HCT116 (cell line): ENCODE measurements around the gene ELMO2. TPM values are rescaled to one million over a fixed set of nuclear protein-coding genes. Genes with fewer than 3 reads are reported as not detected.

Source experiments
- ATAC-seq: fragments of 200-7000 bp; cut with Tn5 transposase; 2 replicates; pipeline ENCODE4 v1.9.1; 2020; ENCODE audit warnings: mild to moderate bottlenecking, moderate library complexity
- BruUV-seq: library from RNA; stranded (reverse); fragments of 400-500 nt; replicated peaks from 2 replicates; lab custom pipeline; 2021; lab: Mats Ljungman, UMichigan
- CTCF ChIA-PET: fragments of 300-600 bp; sonication (Branson Sonifier 250); formaldehyde crosslinking; loops from one replicate; lab custom pipeline; 2021; ENCODE audit warnings: antibody characterized with exemption; lab: Charles Lee
- POLR2A ChIA-PET: fragments of 300-600, 350-600 bp; sonication (Branson Sonifier 250); formaldehyde crosslinking; loops from one replicate; lab custom pipeline; 2021; ENCODE audit warnings: antibody characterized with exemption; lab: Charles Lee
- RAD21 ChIA-PET, 2 experiments: fragments of 300-600 bp; sonication (Branson Sonifier 250); formaldehyde crosslinking; loops; one replicate each; lab custom pipeline; 2023; ENCODE audit warnings: low total read pairs in 2 of 2; ENCODE audit not compliant: uncharacterized antibody in 2 of 2, unreplicated experiment in 2 of 2, low non-redundant PET in 1 of 2; lab: Charles Lee
- DNase-seq: peaks from one replicate; pipeline ENCODE4 v3.0.0-alpha.2; 2010; ENCODE audit warnings: low read depth, low spot score
- H2AFZ ChIP-seq: fragments of 200-600 bp; shearing (Covaris generic), sonication (generic); 2 replicates; pipeline ENCODE4 v1.6.1; 2017; ENCODE audit warnings: low read depth, mixed run types, mixed read lengths, antibody characterized with exemption, low read length; ENCODE audit not compliant: poor library complexity, severe bottlenecking
- H3K27ac ChIP-seq: 2 replicates; pipeline ENCODE4 v1.5.1; 2012; ENCODE audit warnings: low read depth, low read length
- H3K27me3 ChIP-seq: fragments of 200-600 bp; sonication (generic); 2 replicates; pipeline ENCODE4 v1.6.1; 2016; ENCODE audit warnings: mixed run types, low read length, mixed read lengths; ENCODE audit not compliant: insufficient read depth
- H3K36me3 ChIP-seq, 2 experiments: fragments of 200-500 bp in 1 of 2; fragments of 200-600 bp in 1 of 2; sonication (Bioruptor generic) in 1 of 2; sonication (generic) in 1 of 2; 2 replicates each; pipeline versions ENCODE4 v1.5.1 to v1.6.1; 2014 to 2016; ENCODE audit warnings: low read length in 2 of 2, inconsistent platforms in 1 of 2, mixed read lengths in 1 of 2, mixed run types in 1 of 2; ENCODE audit not compliant: insufficient read depth in 2 of 2, control insufficient read depth in 1 of 2
- H3K4me1 ChIP-seq, 2 experiments: fragments of 200-600 bp in 1 of 2; sonication (generic) in 1 of 2; 2 replicates each; pipeline versions ENCODE4 v1.5.1 to v1.6.1; 2012 to 2017; ENCODE audit warnings: low read length in 2 of 2, inconsistent platforms in 1 of 2, mild to moderate bottlenecking in 1 of 2, mixed read lengths in 1 of 2, mixed run types in 1 of 2, moderate library complexity in 1 of 2; ENCODE audit not compliant: insufficient read depth in 2 of 2, control insufficient read depth in 1 of 2
- H3K4me2 ChIP-seq: fragments of 200-600 bp; sonication (generic); 2 replicates; pipeline ENCODE4 v1.6.1; 2017; ENCODE audit warnings: mixed run types, low read length, mixed read lengths
- H3K4me3 ChIP-seq, 2 experiments: fragments of 200-600 bp in 1 of 2; sonication (generic) in 1 of 2; replicated peaks in 1 of 2; 2 replicates each; pipeline ENCODE4 v1.5.1; 2011 to 2016; ENCODE audit warnings: low read length in 2 of 2, control low read depth in 1 of 2, low read depth in 1 of 2, mild to moderate bottlenecking in 1 of 2, mixed read lengths in 1 of 2, mixed run types in 1 of 2
- H3K79me2 ChIP-seq: fragments of 200-600 bp; sonication (generic); 2 replicates; pipeline ENCODE4 v1.6.1; 2017; ENCODE audit warnings: mild to moderate bottlenecking, mixed run types, low read length, moderate library complexity, mixed read lengths; ENCODE audit not compliant: insufficient read depth
- H3K9ac ChIP-seq: fragments of 200-600 bp; sonication (generic); 2 replicates; pipeline ENCODE4 v1.6.1; 2016; ENCODE audit warnings: low read length, mixed read lengths
- H3K9me2 ChIP-seq: fragments of 200-600 bp; sonication (generic), shearing (Covaris generic); 2 replicates; pipeline ENCODE4 v1.6.1; 2017; ENCODE audit warnings: mixed run types, mild to moderate bottlenecking, moderate library complexity; ENCODE audit not compliant: insufficient read depth
- H3K9me3 ChIP-seq, 2 experiments: fragments of 200-500 bp in 1 of 2; fragments of 200-600 bp in 1 of 2; sonication (Bioruptor generic) in 1 of 2; sonication (generic) in 1 of 2; 2 replicates each; pipeline ENCODE4 v1.6.1; 2014 to 2017; ENCODE audit warnings: low read length in 2 of 2, mixed read lengths in 2 of 2, inconsistent platforms in 1 of 2, low read depth in 1 of 2, mild to moderate bottlenecking in 1 of 2, mixed run types in 1 of 2, moderate library complexity in 1 of 2; ENCODE audit not compliant: control insufficient read depth in 1 of 2, insufficient read depth in 1 of 2
- H4K20me1 ChIP-seq: fragments of 200-600 bp; sonication (generic), shearing (Covaris generic); 2 replicates; pipeline ENCODE4 v1.6.1; 2017; ENCODE audit warnings: mixed run types, mild to moderate bottlenecking, moderate library complexity; ENCODE audit not compliant: insufficient read depth
- ATF3 ChIP-seq: IDR thresholded peaks from 2 replicates; pipeline ENCODE4 v1.6.1; 2012
- CBX3 ChIP-seq: IDR thresholded peaks from 2 replicates; pipeline ENCODE4 v1.6.1; 2012; ENCODE audit warnings: low read depth
- EGR1 ChIP-seq: IDR thresholded peaks from 2 replicates; pipeline ENCODE4 v1.6.1; 2012; ENCODE audit warnings: low read depth
- ELF1 ChIP-seq: IDR thresholded peaks from 2 replicates; pipeline ENCODE4 v1.6.1; 2012; ENCODE audit warnings: low read depth, borderline replicate concordance
- EZH2 ChIP-seq: fragments of 200-600 bp; sonication (generic); IDR thresholded peaks from 2 replicates; pipeline ENCODE4 v1.6.1; 2017; ENCODE audit warnings: antibody characterized with exemption, mixed run types
- EZH2phosphoT487 ChIP-seq: fragments of 200-600 bp; IDR thresholded peaks from 2 replicates; pipeline ENCODE4 v1.6.1; 2018; ENCODE audit warnings: antibody characterized with exemption, borderline replicate concordance
- FOSL1 ChIP-seq: IDR thresholded peaks from 2 replicates; pipeline ENCODE4 v1.6.1; 2012; ENCODE audit warnings: low read depth
- JUND ChIP-seq: IDR thresholded peaks from 2 replicates; pipeline ENCODE4 v1.6.1; 2012
- POLR2AphosphoS5 ChIP-seq: IDR thresholded peaks from 2 replicates; pipeline ENCODE4 v1.6.1; 2011; ENCODE audit warnings: mild to moderate bottlenecking, low read depth, low read length, moderate library complexity
- REST ChIP-seq: IDR thresholded peaks from 2 replicates; pipeline ENCODE4 v1.6.1; 2012; ENCODE audit warnings: low read depth
- SP1 ChIP-seq: IDR thresholded peaks from 2 replicates; pipeline ENCODE4 v1.6.1; 2012; ENCODE audit warnings: low read depth
- TCF7L2 ChIP-seq: IDR thresholded peaks from 2 replicates; pipeline ENCODE4 v1.7.0; 2011; ENCODE audit warnings: borderline replicate concordance, inconsistent platforms; ENCODE audit not compliant: insufficient read depth, insufficient read length; ENCODE audit errors: extremely low read depth
- ZBTB33 ChIP-seq: IDR thresholded peaks from 2 replicates; pipeline ENCODE4 v1.6.1; 2011; ENCODE audit warnings: mild to moderate bottlenecking, low read length, moderate library complexity; ENCODE audit not compliant: insufficient replicate concordance; ENCODE audit errors: extremely low read depth
- ZFX ChIP-seq: fragments of 450-650 bp; IDR thresholded peaks from 2 replicates; pipeline ENCODE4 v1.6.1; 2017
- ZNF274 ChIP-seq: fragments of 200-500 bp; sonication (Bioruptor generic); IDR thresholded peaks from 2 replicates; pipeline ENCODE4 v1.6.1; 2014; ENCODE audit warnings: mild to moderate bottlenecking, low read depth, low read length, inconsistent platforms
- intact Hi-C: fragments of 100-400 bp; cut with micrococcal nuclease; formaldehyde crosslinking; loops from 2 replicates; pipeline ENCODE4 v1.10.0; 2022
- total RNA-seq: library from RNA; stranded (reverse); gene quantifications from one replicate; pipeline ENCODE4 v1.2.1, GENCODE V29; 2021; ENCODE audit not compliant: unreplicated experiment

ELMO2 gene
- total RNA-seq, 1 experiment from 2014 or later, result 22.9 TPM

GRCh38 chr20:46388937-46389336 is 17.5 kb downstream of the ELMO2 start:
- H3K9ac ChIP-seq, result no peak overlapping the region
- H3K4me1 ChIP-seq, result no peaks in the 10 kb centered on the region
- H3K79me2 ChIP-seq, result no peaks in the 10 kb centered on the region
- H3K27ac ChIP-seq, result no peak overlapping the region
- no peak for DNase-seq
- ChIA-PET CTCF (no interaction called here), RAD21 (no interaction called here), POLR2A (no interaction called here)
- intact Hi-C loops, result no loop called here
- peaks cover 4 to 30% of the 10 kb centered on the region in 2 experiments; a peak in 3 of 4 replicates for H3K36me3 ChIP-seq
- BruUV-seq, result no TSS peak
- no peaks in the 10 kb centered on the region for H3K9me2 ChIP-seq
- H2AFZ ChIP-seq, result no peak overlapping the region
- H3K27me3 ChIP-seq, result no peaks in the 10 kb centered on the region
- no peak overlapping the region for H3K4me2 ChIP-seq
- no peak overlapping the region for H3K4me3 ChIP-seq
- no peaks in the 10 kb centered on the region for H3K9me3 ChIP-seq
- TF ChIP-seq EZH2 (no peak), REST (no peak), EZH2phosphoT487 (no peak), FOSL1 (no peak), ZFX (no peak), TCF7L2 (no peak), EGR1 (no peak), ZBTB33 (no peak), CBX3 (no peak), SP1 (no peak), ZNF274 (no peak), POLR2AphosphoS5 (no peak), ATF3 (no peak), JUND (no peak), ELF1 (no peak)
- no peaks in the 10 kb centered on the region for H4K20me1 ChIP-seq
- ATAC-seq, result no peak
